GM12875 (cell line): Measurements from ENCODE around the gene ABHD17C.

Experiments
- H3K4me3 ChIP-seq: one replicate; pipeline ENCODE4 v1.5.1; 2011; ENCODE audit warnings: low read depth, low read length, control low read depth
- TF ChIP-seq, protein P1 (sequence below): IDR thresholded peaks from 2 replicates; pipeline ENCODE4 v1.5.1; 2011; ENCODE audit warnings: low read depth, mild to moderate bottlenecking, control low read depth, inconsistent platforms, low read length, moderate library complexity, borderline replicate concordance; ENCODE audit not compliant: insufficient read depth

The ABHD17C gene

DNA sequence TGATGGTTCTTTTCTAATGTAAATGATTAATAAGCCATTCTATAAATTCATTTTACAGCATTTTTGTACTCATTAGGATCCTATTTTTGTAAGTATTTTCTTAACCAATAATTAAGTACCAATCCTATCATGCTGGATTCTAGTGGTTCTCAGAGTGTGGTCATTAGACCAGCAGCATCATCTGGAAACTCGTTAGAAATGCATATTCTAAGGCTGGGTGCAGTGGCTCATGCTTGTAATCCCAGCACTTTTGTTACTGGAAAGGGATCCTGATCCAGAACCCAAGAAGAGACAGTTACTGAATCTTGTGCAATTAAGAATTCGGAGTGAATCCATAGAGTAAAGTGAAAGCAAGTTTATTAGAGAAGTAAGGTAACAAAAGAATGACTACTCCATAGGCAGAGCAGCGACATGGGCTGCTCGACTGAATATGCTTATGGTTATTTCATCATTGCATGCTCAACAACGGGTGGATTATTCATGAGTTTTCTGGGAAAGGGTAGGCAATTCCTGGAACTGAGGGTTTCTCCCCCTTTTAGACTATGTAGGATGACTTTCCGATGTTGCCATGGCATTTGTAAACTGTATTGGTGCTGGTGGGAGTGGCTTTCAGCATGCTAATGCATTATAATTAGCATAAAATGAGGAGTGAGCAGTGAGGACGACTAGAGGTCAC is 74.2 kb downstream of the ABHD17C start:
- TF ChIP-seq, protein P1, sequence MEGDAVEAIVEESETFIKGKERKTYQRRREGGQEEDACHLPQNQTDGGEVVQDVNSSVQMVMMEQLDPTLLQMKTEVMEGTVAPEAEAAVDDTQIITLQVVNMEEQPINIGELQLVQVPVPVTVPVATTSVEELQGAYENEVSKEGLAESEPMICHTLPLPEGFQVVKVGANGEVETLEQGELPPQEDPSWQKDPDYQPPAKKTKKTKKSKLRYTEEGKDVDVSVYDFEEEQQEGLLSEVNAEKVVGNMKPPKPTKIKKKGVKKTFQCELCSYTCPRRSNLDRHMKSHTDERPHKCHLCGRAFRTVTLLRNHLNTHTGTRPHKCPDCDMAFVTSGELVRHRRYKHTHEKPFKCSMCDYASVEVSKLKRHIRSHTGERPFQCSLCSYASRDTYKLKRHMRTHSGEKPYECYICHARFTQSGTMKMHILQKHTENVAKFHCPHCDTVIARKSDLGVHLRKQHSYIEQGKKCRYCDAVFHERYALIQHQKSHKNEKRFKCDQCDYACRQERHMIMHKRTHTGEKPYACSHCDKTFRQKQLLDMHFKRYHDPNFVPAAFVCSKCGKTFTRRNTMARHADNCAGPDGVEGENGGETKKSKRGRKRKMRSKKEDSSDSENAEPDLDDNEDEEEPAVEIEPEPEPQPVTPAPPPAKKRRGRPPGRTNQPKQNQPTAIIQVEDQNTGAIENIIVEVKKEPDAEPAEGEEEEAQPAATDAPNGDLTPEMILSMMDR, result no peak
- no peak overlapping the region for H3K4me3 ChIP-seq

GRCh38 chr15:80769829-80770705 is 75.0 kb downstream of the ABHD17C start:
- TF ChIP-seq, protein P1, result no peak

GRCh38 chr15:80773122-80773551 is 78.0 kb downstream of the ABHD17C start:
- H3K4me3 ChIP-seq, result no peak overlapping the region
- TF ChIP-seq, protein P1, result no peak

More at GRCh38 chr15:80769829-80770705, 75.0 kb downstream of the ABHD17C start:
- no peak overlapping the region for H3K4me3 ChIP-seq

GRCh38 chr15:80773792-80774352 is 78.8 kb downstream of the ABHD17C start:
- H3K4me3 ChIP-seq, result no peak overlapping the region
- TF ChIP-seq, protein P1, result no peak

GRCh38 chr15:80774486-80774885 is 79.4 kb downstream of the ABHD17C start:
- H3K4me3 ChIP-seq, result no peak overlapping the region
- TF ChIP-seq, protein P1, result no peak

GRCh38 chr15:80775338-80775737 is 80.2 kb downstream of the ABHD17C start:
- TF ChIP-seq, protein P1, result no peak

More at GRCh38 chr15:80775338-80775737, 80.2 kb downstream of the ABHD17C start:
- H3K4me3 ChIP-seq, result no peak overlapping the region
